ENCODE measurements around the gene LRP6.

LRP6 gene

DNA sequence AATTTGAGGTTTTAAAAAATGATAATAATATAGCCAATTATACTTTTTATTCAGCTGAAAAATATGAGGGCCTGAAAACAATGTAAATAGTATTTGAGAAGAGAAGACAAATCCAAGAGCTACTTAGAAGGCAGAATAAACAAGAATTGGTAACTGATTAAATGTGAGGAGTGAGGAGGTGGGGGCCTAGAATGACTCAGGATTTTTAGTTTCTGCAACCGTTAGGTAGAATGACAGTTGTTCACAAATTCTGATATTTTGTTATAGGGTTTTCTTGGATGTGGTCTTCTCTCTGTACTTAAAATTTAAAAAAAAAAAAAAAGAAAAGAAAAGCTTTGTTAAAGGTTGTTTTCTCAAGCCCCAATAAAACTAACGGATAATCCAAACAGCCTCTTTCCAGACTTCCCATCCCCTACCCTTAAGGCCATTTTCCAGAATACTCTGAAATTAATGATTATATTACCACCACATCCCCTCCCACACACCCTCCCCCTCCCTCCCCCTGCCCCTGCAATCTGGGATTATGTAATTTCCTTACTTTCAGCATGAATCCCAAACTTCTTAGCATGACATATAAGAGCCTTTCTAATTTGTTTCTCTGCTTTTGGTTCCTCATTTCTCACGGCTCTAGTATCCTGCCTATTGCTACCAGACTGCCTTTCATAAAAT lies 50.4 kb downstream of the LRP6 start:
- no peak for DNase-seq (ENCODE audit: extremely low read depth, low read depth)
- TF ChIP-seq, protein P1, sequence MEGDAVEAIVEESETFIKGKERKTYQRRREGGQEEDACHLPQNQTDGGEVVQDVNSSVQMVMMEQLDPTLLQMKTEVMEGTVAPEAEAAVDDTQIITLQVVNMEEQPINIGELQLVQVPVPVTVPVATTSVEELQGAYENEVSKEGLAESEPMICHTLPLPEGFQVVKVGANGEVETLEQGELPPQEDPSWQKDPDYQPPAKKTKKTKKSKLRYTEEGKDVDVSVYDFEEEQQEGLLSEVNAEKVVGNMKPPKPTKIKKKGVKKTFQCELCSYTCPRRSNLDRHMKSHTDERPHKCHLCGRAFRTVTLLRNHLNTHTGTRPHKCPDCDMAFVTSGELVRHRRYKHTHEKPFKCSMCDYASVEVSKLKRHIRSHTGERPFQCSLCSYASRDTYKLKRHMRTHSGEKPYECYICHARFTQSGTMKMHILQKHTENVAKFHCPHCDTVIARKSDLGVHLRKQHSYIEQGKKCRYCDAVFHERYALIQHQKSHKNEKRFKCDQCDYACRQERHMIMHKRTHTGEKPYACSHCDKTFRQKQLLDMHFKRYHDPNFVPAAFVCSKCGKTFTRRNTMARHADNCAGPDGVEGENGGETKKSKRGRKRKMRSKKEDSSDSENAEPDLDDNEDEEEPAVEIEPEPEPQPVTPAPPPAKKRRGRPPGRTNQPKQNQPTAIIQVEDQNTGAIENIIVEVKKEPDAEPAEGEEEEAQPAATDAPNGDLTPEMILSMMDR (IDR thresholded peaks at IDR 0.05; ENCODE audit: low read depth, low read length, missing control alignments), result no peak
- no peak overlapping the region for H3K4me3 ChIP-seq (replicated peaks; ENCODE audit: low read depth, low read length)

DNA sequence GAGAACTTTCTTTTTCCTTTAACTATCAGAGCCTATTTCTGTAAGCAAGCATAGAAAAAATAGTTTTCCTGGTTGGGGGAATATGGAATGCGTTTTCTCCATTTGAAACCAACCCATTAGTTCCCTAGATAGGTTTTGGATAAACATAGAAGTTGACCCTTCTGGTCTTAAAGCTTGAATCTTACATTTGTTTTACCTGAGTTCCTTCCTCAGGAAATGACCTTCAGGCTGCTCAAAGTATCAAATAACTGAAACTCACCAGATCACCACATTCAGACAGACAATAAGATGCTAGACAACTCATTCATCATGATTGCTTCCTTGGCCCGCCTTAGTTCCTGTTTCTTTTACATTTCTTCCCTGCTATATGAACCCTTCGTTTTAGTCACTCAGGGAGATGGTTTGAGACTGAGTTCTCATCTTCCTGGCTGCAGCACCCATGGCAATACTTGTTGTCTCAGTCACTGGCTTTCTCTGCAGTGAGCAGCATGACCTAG lies 52.2 kb downstream of the LRP6 start:
- DNase-seq (ENCODE audit: extremely low read depth, low read depth), result no peak
- TF ChIP-seq, protein P1 (IDR thresholded peaks at IDR 0.05; ENCODE audit: low read depth, low read length, missing control alignments), result no peak
- H3K4me3 ChIP-seq (replicated peaks; ENCODE audit: low read depth, low read length), result no peak overlapping the region

DNA sequence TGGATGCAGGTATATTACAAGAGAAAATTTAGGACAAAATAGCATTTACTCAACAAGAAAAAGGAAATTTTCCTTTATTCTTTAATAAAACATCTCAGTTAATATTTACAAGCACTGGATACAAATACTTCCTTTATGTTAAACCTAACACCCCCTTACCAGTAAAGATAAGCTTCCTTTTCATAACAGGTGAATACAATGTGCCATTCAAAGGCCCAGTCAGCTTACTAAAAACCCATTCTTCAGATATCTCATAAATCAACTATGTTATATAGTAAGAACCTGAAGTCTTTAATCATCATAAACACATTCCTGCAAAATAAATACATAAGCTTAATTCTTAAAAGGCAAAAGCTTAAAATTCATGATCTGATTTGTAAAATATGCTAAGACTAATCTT lies 52.6 kb downstream of the LRP6 start:
- TF ChIP-seq, protein P1 (IDR thresholded peaks at IDR 0.05; ENCODE audit: low read depth, low read length, missing control alignments), result no peak
- H3K4me3 ChIP-seq (replicated peaks; ENCODE audit: low read depth, low read length), result no peak overlapping the region
- DNase-seq (ENCODE audit: extremely low read depth, low read depth), result no peak

DNA sequence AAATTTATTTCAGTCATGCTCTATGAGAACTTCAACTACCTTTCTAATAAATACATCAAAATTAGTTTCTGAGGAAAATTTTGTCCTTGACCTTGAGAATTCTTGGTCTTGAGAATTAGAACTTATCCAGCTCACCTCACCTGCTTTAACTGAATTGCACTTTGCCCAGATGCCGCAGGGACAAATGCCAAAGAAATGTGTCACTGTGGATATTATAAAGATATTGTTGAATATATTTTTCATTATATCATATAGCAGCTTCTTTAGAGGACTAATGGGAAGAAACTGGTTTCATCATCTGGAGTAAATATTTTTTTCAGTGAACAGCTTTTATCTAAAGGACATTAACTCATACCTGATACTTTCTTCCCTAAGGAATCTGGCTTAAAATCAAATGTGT lies 54.1 kb downstream of the LRP6 start:
- DNase-seq (ENCODE audit: extremely low read depth, low read depth), result no peak
- TF ChIP-seq, protein P1 (IDR thresholded peaks at IDR 0.05; ENCODE audit: low read depth, low read length, missing control alignments), result no peak
- H3K4me3 ChIP-seq (replicated peaks; ENCODE audit: low read depth, low read length), result no peak overlapping the region

DNA sequence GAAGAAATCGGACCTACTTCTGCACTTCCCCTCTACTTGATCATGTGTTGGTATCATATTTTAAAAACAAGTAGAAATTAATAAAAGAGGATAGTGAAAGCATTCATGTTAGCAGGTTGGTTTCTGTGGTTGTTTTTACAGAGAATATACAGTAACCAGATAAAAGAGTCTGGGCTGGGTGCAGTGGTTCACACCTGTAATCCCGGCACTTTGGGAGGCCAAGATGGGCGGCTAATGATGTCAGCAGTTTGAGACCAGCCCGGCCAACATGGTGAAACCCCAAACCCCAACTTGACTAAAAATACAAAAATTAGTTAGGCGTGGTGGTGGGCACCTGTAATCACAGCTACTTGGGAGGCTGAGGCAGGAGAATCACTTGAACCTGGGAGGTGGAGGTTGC lies 55.9 kb downstream of the LRP6 start:
- TF ChIP-seq, protein P1 (IDR thresholded peaks at IDR 0.05; ENCODE audit: low read depth, low read length, missing control alignments), result no peak
- H3K4me3 ChIP-seq (replicated peaks; ENCODE audit: low read depth, low read length), result no peak overlapping the region
- no peak for DNase-seq (ENCODE audit: extremely low read depth, low read depth)

DNA sequence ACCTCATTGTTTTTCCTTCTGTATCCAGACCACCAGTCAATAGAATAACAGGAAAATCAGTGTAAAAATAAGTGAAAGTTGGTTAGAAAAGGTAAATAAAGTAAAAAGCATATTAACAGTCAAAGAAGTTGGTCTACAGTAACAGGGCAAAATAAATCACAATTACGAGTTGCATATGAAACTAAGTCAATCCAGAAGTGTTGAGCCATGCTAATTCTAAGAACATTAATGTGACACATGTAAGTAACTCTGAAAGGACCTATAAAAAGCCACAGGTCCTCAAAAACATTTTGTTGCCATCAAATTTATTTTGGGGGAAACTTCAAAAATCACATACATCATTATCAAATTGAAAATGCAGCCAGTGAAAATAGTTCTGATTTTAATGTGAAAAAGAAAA lies 56.4 kb downstream of the LRP6 start:
- H3K4me3 ChIP-seq (replicated peaks; ENCODE audit: low read depth, low read length), result no peak overlapping the region
- TF ChIP-seq, protein P1 (IDR thresholded peaks at IDR 0.05; ENCODE audit: low read depth, low read length, missing control alignments), result no peak
- no peak for DNase-seq (ENCODE audit: extremely low read depth, low read depth)

DNA sequence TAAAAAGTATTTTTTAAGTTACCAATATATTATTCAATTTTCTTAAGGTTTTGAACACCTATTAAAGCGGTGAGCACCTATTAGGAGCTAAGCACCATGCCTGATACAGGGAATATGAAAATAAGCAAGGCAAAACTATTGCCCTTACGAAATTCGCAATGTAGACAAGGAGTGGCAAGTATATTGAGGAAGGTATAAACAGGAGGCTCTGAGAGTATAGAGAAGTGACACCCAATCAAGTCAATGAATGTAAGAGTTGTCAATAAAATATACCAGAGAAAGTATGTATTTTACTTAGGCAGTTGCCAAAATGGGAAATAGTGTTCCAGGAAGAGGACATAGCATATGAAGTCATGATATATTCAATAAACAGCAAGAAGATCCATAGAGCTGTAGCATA lies 57.2 kb downstream of the LRP6 start:
- H3K4me3 ChIP-seq (replicated peaks; ENCODE audit: low read depth, low read length), result no peak overlapping the region
- TF ChIP-seq, protein P1 (IDR thresholded peaks at IDR 0.05; ENCODE audit: low read depth, low read length, missing control alignments), result no peak
- no peak for DNase-seq (ENCODE audit: extremely low read depth, low read depth)
